Measurements from ENCODE around the gene RPS15.
"Not testable (repeated sequence)": the region's sequence is repeated elsewhere in the genome, so short reads cannot be mapped to it uniquely, and the experiment has no call there.

RPS15 gene

GRCh38 chr19:1430246-1430645 is 8.0 kb upstream of the RPS15 start:
- in situ Hi-C loops (cut with MboI; ENCODE audit: low pct_unique_long_range_greater_than_20kb, low sequenced_read_pairs): no loop called here

GRCh38 chr19:1431759-1432506 is 6.3 kb upstream of the RPS15 start:
- in situ Hi-C loops (cut with MboI; ENCODE audit: low pct_unique_long_range_greater_than_20kb, low sequenced_read_pairs): no loop called here
- DNase-seq: no peak

More at GRCh38 chr19:1430246-1430645, 8.0 kb upstream of the RPS15 start:
- no peak for DNase-seq

- no peak for DNase-seq
- in situ Hi-C loops (cut with MboI; ENCODE audit: low pct_unique_long_range_greater_than_20kb, low sequenced_read_pairs): no loop called here
Measured at GRCh38 chr19:1432507-1432887, 5.7 kb upstream of the RPS15 start.

DNA sequence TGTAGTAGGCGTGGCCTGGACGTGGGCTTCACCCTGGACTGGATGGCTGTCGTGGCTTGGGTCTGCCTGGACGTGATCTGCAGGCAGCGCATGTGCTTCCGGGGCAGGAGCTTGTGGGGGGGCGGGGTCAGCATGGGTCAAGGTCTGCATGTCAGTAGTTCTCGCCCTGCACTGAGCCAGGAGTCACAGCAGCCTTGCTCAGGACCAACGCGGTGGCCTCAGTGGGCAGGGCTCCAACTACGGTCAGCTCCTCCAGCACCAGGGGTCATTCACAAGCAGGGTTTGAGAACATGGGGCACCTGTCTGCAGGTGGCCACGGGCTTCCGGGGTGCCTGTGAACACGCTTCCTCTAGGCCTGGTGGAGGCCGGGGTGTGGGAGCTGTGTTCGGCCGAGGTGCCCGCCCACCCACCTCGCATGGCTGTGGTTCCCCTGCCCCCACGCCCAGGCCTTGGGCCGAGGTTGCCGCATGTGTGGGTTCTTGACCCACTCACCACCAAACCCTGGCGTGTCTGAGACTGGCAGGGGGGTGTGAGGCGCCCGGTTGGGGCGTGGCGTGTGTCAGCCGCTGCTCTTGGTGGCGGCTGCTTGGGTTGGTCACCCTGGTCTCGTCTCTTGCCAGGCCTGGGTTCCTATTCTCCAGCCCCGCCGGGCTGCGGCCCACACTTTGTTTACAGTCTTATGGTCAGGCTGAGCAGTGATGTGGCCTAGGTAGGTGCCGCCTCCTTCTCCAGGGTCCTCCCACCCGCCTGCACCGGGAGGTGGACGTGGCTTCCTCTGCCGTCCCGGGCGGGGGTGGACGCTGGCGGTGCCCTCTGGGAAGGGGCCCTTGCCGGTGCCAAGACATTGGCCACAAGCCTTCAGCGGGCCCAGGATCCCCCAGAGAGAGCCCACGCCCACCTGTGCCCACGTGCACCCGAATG is 4.8 kb upstream of the RPS15 start:
- no peak for DNase-seq
- in situ Hi-C loops (cut with MboI; ENCODE audit: low pct_unique_long_range_greater_than_20kb, low sequenced_read_pairs): no loop called here

- no peak for DNase-seq
- in situ Hi-C loops (cut with MboI; ENCODE audit: low pct_unique_long_range_greater_than_20kb, low sequenced_read_pairs): no loop called here
Measured at GRCh38 chr19:1434040-1434366, 4.2 kb upstream of the RPS15 start.

GRCh38 chr19:1434577-1435060 is 3.6 kb upstream of the RPS15 start:
- in situ Hi-C loops (cut with MboI; ENCODE audit: low pct_unique_long_range_greater_than_20kb, low sequenced_read_pairs): no loop called here
- DNase-seq: no peak

GRCh38 chr19:1435378-1435989 is 2.7 kb upstream of the RPS15 start:
- DNase-seq: no peak
- in situ Hi-C loops (cut with MboI; ENCODE audit: low pct_unique_long_range_greater_than_20kb, low sequenced_read_pairs): no loop called here

DNA sequence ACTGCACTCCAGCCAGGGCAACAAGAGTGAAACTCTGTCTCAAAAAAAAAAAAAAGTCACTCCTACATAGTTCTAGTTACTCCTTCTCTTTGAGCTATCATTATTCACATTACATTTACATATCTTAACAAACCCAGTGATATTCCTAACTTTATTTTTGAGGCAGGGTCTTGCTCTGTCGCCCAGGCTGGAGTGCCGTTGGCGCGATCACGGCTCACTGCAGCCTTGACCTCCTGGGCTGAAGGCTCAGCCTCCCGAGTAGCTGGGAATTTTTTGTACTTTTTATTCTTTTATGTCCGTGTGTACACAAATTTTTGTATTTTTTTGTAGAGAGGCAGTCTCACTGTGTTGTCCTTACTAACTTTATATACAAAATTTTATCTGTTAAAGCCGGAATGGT is 587 bp upstream of the RPS15 start:
- DNase-seq: no peak
- in situ Hi-C loops (cut with MboI; ENCODE audit: low pct_unique_long_range_greater_than_20kb, low sequenced_read_pairs): no loop called here

DNA sequence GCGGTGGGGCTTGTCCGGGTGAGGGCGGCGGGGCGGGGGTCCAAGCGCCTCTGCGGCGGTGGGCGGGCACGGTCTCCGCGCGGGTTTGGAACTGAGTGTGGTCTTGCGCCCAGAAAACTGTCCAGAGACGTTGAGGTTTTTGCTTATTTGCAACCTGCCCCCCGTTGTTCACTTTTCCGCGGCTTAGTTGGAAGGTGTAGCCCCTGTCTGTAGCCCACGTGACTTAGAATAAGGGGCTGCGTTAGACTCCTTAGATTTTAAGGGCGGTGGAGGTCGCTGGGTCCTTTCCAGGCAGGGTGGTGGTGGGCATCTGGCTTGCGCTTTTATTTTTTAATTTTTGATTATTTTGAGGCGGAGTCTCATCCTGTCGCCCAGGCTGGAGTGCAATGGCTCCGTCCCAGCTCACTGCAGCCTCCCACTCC is 748 bp downstream of the RPS15 start:
- in situ Hi-C loops (cut with MboI; ENCODE audit: low pct_unique_long_range_greater_than_20kb, low sequenced_read_pairs): no loop called here
- no peak for DNase-seq

GRCh38 chr19:1439525-1440417 is 1.6 kb downstream of the RPS15 start:
- in situ Hi-C loops (cut with MboI; ENCODE audit: low pct_unique_long_range_greater_than_20kb, low sequenced_read_pairs): not testable (repeated sequence)

GRCh38 chr19:1440418-1440801 is 2.2 kb downstream of the RPS15 start:
- no peak for DNase-seq
- in situ Hi-C loops (cut with MboI; ENCODE audit: low pct_unique_long_range_greater_than_20kb, low sequenced_read_pairs): no loop called here

More at GRCh38 chr19:1439525-1440417, 1.6 kb downstream of the RPS15 start:
- not testable (repeated sequence) for DNase-seq

- in situ Hi-C loops (cut with MboI; ENCODE audit: low pct_unique_long_range_greater_than_20kb, low sequenced_read_pairs): no loop called here
- no peak for DNase-seq
Measured at GRCh38 chr19:1441022-1441426, 2.8 kb downstream of the RPS15 start.

DNA sequence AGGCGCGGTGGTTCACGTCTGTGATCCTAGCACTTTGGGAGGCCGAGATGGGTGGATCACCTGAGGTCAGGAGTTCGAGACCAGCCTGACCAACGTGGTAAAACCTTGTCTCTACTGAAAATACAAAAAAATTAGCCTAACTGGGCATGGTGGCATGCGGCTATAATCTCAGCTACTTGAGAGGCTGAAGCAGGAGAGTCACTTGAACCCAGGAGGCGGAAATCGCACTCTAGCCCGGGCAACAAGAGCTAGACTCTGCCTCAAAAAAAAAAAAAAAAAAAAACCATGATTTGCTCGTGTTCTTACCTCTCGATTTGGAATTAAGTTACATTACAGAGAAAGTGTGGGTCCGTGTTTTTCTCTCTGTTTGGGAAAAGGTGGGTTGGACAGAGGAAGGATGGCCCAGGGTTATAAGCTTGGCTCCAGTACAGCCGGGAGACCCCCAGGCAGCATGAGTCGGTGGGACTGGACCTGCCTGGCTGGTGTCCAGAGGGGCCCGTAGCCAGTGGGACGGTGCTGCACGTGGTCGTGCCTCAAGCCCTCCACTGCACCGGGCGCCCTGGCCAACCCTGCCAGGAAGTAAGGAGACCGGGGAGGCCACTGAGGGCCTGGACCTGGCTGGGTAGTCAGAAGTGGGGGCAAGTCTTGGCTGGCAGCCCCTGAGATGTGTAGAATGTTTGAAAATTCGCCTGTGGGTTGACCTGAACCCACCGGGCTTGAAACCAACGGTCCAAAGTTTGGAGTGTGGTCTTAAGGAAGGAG is 3.7 kb downstream of the RPS15 start:
- in situ Hi-C loops (cut with MboI; ENCODE audit: low pct_unique_long_range_greater_than_20kb, low sequenced_read_pairs): no loop called here
- no peak for DNase-seq

- in situ Hi-C loops (cut with MboI; ENCODE audit: low pct_unique_long_range_greater_than_20kb, low sequenced_read_pairs): no loop called here
- DNase-seq: peak; percentile 80
Measured at GRCh38 chr19:1445185-1445931, 7.2 kb downstream of the RPS15 start.

DNA sequence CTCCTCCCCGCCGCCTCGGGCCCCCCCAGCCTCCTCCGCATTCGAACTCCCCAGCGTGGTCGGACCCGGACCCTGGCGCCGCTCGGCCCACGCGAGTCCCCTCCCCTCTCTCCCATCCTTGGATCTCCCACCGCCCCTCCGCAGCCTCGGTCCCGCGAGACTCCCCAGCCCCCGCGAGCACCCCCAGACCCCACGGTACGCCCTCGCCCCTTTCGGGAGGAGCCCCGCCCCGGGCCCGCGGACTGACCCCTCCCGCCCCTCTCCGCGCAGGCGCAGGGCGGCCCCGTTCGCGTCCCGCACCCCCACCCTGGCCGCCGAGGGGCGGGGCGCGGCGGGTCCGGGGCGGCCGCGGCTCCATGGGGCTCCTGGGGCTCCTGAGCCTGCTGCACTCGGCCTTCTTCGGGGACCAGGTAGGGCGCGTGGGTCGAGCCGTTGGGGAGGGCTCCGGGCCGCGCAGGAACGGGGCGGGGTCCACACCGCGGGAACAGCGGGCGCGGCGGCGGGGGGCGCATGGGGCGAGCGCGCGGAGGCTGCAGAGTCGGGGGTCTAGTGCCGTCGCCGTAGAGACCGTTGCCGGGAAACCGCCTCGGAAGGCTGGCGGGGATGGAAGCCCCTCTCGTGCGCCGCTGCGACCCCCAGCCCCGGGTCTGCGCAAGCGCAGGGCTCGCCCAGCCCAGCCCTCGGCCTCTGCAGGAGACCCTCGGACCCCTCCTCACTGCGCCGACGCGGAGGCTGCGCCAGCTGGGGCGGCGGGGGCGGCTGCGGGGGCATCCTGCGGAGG is 7.9 kb downstream of the RPS15 start:
- no peak for DNase-seq
- in situ Hi-C loops (cut with MboI; ENCODE audit: low pct_unique_long_range_greater_than_20kb, low sequenced_read_pairs): no loop called here

DNA sequence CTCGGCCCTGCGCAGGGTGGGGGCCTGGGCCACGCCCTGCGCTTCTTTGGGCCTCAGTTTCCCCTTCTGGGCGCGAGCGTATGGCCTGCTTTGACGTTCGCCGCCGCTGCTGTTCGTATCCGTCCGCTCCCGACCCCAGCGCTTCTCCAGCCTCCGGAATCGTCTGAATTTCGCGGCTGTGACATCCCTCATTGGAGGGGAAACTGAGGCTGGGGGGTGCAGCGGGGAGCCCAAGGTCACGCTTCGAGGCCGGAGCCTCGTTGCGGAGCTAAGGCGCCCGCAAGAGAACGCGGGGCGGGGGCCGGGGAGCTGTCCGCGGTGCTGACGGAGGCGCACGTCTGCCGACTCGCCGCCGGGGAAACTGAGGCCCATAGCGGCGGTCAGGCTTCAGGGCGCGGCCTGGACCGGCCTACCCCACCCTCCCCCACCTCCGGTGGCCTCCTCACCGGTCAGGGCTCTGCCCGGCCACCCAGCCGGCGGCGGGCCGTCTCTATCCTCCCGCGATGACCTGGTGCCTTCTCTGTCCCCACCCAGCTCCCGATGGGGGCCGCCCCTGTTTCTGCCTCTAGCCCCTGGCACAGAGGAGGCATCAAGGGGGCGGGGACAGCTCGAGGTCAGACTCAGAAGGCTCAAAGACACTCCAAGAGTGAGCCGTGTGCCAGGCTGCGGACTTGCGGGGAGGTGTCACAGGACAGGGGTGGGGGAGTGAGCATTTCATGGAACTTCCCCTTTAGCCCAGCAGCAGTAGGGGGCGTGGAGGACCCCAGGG is 8.7 kb downstream of the RPS15 start:
- in situ Hi-C loops (cut with MboI; ENCODE audit: low pct_unique_long_range_greater_than_20kb, low sequenced_read_pairs): no loop called here
- peak; percentile 45 for DNase-seq

Measured in KBM-7 (cell line).